SHP77 (cell line): Measurements from ENCODE around the gene SCUBE3.

Experiments
- DNase-seq, 2 experiments: peaks; one replicate each; lab custom pipeline; 2025; lab: John Stamatoyannopoulos, UW

SCUBE3 gene

DNA sequence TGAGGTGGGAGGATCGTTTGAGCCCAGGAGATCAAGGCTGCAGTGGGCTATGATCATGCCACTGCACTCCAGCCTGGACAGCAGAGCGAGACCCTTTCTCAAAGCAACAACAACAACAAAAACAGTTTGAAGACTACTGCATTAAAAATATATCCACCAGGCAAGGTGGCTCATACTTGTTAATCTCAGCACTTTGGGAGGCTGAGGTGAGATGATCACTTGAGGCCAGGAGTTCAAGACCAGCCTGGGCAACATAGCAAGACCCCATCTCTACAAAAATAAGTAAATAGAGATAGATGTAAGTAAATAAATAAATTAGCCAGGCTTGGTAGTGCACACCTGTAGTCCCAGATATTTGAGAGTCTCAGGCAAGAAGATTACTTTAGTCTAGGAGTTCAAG is 58.2 kb downstream of the SCUBE3 start:
- DNase-seq, result no peak

GRCh38 chr6:35273822-35274559 is 60.2 kb downstream of the SCUBE3 start:
- no peak for DNase-seq

DNA sequence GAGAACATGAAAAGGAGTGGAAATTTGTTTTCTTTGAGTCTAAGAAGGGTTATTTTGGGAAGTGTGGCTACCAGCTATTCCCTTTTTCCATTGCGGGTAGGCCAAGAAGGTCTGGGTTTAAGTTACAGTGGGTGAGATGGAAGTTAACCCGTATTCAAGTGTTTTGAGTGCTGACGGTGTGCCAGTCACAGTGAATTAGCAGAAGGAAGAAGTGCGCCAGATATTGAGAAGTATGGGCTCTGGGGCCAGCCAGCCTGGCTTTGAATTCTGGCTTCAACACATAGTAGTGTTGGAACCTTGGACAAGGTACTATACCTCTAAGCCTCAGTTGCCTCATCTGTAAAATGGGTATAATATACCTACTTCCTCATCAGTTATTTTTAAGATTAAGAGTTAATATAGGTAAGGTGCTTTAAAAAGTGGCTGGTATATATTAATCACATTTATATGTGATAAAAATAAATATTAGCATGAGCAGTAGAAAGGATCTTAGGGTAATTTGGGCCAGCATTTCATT is 62.0 kb downstream of the SCUBE3 start:
- no peak for DNase-seq

DNA sequence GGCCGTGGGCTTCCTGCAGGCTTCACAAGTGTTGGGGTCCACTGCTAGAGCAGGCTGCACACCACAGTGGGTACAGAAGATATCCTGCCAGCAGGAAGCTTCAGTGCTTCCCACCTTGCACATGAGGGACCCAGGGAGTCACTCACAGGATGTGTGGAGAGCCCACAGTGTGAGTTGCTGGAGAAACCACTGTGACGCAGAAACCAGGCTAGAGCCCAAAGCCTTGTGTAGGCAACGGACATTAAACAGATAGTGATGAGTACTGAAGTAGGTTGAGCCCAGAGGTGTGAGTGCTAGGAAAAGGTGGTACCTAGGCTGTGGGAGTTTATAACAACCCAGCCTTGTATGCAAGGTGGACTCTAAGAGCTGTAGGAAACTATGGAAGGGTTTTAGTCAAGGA is 65.0 kb downstream of the SCUBE3 start:
- DNase-seq, result no peak

- no peak for DNase-seq
Observed at GRCh38 chr6:35280903-35281302, 67.1 kb downstream of the SCUBE3 start.

DNA sequence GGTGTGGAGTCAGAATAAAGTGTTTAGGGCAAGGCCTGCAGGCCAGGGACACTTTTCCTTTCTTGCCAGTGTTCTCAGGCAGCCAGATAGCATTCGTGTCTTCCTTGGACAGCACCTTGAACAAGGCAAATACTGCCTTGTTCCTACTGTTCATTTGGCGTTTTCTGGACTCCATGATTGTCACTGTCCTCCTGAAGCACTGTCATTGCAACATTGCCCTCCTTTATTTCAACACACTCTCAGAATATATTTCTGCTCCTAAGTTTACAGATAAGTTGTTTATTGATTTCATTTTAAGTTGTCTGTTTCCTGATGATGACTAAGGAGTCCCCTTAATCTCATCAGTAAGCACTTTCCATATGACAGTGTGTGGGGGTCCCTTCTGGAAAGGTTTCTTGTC is 68.7 kb downstream of the SCUBE3 start:
- DNase-seq, result no peak

DNA sequence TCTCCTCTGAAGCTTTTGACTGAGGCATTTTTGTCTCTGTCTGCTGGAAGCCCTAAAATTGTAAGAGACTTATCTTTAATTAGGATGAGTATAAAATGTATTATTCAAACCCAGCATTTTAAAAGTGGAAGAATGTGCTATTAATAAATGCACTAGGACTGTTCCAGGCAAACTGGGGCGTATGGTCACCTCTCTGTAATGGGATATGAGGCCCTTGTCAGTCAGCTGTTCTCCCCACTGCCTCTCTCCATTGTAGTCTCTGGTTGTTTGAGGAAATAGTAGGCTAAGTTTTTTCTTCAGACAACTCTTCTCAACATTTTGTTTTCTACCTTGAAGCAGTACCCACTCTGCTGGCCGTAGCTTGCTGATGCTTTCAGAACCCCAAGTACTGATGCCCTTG is 69.6 kb downstream of the SCUBE3 start:
- DNase-seq, result no peak

GRCh38 chr6:35287671-35288396 is 74.1 kb downstream of the SCUBE3 start:
- no peak for DNase-seq

DNA sequence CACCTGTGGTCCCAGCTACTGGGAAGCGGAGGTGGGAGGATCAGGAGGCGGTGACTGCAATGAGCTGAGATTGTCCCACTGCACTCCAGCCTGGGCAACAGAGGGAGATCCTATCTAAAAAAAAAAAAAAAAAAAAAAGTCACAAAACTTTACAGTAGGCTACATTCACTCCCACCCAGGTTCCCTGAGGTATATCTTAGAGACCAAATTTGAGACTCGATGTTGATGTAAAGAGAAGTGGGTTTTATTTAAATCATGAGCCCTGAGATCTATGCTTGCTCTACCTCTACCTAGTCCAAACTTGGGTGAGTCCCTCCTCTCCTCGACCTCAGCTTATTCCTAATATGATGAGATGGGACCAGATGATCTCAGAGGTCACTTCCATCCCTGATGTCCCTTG is 75.1 kb downstream of the SCUBE3 start:
- no peak for DNase-seq

GRCh38 chr6:35291491-35291890 is 77.7 kb downstream of the SCUBE3 start:
- DNase-seq, result no peak

DNA sequence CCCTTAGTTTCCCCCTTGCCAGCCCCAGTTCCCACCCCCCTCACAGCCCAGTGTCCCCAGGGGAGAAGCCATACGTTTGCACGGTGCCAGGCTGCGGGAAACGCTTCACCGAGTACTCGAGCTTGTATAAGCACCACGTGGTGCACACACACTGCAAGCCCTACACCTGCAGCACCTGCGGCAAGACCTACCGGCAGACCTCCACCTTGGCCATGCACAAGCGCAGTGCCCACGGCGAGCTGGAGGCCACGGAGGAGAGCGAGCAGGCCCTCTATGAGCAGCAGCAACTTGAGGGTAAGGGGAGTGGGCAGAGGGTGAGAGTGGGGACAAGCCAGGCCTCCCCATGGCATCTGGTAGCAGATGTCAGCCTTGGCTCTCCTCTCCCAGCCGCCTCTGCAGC is 78.7 kb downstream of the SCUBE3 start:
- no peak for DNase-seq

DNA sequence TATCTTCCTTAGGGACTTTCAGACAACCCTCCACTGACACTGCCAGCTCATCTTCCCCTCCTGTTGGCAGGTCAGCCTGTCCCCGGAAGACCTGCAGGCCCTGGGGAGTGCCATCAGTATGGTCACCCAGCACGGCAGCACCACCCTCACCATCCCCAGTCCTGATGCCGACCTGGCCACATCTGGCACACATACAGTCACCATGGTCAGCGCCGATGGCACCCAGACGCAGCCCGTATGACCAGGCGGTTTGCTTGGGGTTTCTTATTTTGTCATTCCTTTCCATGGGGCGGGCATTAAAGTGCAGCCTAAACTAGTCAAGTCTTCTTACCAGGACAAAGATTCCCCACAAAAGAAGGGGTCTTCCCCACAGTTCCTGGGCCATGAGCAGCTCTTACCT is 79.9 kb downstream of the SCUBE3 start:
- DNase-seq, result no peak

- DNase-seq, result peak; percentile 14 to 36
Observed at GRCh38 chr6:35294308-35294945, 80.7 kb downstream of the SCUBE3 start.

DNA sequence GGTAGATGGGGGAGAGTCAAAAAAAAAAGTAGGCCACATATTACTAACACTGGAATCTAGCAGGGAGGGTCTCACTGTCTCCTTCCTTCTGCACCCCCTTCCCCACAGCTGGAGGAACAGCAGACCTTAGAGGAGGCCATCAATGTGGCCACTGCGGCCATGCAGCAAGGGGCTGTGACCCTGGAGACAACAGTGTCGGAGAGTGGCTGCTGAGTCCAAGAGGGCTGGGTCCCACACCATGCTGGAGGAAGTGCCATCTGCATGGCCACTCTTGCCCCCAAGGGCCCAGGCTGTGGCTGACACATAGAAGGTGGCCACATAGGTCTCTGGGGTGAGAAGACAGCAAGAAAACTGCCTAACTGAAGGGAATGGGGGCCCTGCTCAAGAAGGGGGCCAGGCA is 81.3 kb downstream of the SCUBE3 start:
- DNase-seq, result no peak

DNA sequence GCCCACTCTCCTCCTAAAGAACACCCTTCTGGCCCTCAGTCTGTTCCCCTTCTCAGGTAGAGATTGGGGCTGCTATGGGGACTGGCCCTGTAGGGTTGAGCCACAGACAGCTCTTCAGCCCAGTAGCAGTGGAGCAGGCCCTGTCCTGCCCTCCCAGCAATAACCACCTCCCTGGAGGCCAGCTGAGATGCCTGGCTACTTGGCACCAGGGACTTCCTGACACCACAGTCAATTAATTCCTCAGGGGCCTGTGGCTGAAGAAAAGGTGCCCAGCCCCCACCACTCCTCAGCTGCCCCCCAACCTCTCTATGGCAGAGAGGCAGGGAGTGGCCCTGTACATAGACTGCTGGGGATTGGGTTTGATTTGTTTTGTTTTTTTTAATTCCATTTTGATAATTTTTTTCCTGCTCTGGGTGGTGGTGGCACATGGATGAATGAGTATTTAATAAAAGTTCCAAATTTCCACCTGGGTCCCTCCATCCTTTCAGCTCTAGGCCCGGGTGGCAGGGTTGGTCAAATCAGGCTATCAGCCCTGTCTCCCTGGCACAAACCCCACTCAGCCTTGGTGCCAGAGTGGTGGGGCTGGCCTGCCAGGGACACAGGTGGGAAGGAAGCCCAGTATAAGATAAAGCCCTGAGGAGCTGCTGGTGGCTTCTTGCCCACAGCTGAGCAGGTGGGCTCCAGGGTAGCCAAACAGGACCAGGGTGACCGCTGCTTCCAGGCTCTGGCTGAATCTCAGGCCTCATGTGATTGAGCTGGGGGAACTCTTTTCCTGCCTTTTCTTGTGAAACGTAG is 82.0 kb downstream of the SCUBE3 start:
- DNase-seq, result no peak

GRCh38 chr6:35296931-35297600 is 83.3 kb downstream of the SCUBE3 start:
- no peak for DNase-seq

DNA sequence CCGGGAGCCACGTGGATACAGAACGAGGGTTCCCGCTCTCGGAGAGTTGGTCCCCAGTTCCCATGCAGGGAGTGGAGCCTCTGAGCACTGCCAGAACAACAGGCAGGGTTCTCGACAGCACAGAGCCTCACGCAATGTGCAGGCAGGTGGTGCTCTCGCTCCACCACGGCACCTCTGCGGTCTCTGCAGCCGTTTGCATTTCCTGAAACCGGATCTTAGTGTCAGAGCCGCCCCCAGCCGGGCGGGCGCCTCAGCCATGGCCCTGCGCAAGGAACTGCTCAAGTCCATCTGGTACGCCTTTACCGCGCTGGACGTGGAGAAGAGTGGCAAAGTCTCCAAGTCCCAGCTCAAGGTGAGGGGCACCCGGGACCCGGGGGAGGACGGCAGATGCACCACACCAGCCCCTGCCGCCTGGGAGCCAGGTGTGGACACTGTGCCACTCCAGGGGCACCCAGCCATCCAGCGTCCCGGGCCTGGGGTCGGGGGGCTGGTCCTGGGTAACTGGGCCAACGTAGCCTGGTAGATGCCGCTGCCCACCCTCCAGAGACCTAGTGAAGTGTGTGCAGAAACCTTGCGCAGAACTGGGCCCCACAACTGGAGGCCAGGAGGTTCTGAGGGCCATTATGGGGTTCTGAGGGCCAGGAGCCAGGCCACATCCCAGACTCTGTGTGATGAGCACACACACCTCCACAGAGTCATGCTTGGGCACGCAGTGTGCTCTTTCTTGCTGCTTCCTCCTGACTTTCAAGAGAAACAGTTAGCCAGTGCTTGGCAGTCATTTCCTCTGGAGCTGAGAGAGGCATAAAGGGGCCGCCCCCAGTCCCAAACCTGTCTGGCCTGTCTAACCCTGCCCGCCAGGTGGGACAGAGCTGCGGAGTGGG is 84.1 kb downstream of the SCUBE3 start, which contains the start of gene DEF6:
Gene DEF6, plus strand, starts transcription at position 218 of the 881 bp plus-strand sequence. Its CDS starts 39 bp downstream, at position 257.
- DNase-seq, result peak; percentile 86 to 87

DNA sequence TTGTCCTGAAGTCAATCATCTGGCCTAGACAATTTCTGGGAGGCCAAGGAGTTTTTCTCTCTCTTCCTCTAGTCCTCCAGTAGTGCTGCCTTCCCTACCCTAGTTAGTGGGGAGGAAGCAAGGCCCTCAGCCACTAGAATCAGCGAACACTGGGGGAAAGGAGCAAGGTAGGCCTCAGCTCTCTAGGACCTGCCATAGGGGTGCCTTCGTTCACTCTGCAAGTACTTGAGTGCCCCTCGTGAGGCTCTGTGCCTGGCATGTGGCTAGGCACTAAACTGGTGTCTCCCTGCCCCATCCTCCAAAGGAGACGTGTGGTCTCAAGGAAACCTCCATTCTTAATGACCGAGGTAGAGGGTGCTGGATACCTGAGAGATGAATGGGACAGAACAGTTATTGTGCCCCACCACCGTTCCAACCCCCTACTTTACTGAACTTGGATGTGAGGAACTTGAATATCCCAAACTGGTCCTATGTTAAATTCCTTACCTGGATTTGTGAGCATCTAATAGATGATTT is 84.9 kb downstream of the SCUBE3 start:
- DNase-seq, result no peak

GRCh38 chr6:35299674-35300073 is 85.9 kb downstream of the SCUBE3 start:
- no peak for DNase-seq

DNA sequence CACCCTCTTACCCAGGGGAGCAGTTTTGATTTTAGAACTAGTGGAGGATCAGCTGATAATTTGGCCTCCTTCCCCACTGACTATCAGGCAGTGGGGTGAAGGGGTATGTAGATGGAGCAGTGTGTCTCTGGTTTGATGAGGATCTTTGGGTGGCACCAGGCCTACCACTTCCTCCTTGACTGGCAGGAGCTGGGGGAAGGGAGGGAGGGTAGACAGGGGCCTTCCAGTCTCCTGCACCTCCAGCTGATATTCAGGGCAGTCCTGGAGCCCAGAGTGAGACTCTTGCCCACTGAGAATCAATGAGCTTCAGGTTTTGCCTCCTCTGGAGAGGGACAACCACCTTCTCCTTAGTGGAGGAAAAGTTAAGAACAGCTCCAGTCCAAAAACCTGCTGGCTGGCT is 87.1 kb downstream of the SCUBE3 start:
- no peak for DNase-seq
